NCI-H774 (cell line): ENCODE data around the gene GPSM3.

ENCODE experiments used
- DNase-seq: peaks from one replicate; lab custom pipeline; 2025; lab: John Stamatoyannopoulos, UW

GPSM3 gene

DNA sequence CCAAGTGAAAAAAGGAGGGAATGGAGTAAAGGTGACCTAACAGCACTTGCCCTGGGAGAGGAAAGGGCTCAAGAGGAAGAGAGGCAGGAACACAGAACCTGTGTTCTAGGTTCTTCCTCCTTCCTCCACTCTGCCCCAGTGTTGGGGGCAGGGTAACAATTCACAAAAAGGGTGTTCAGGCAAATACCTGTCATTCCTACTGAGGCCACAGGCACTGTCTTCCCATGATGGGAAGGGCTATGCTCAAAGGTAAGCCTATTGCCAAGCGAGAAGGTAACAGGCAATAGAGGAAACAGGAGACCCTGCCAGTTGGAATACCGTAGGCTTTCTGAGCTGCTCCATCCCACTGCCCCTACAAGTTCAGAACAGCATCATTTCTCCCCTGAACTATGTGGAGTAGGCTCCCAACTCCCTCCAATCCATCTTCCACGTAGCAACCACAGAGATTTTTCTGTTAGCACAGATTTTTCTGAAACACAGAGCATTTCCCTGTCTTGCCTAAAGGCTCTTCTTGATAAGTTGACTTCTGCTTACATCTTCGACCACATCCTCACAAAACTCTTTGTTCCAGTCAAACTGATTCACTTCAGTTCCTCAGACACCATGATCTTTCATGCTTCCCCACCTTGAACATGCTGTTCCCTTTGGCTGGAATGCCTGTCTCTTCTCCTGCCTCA lies 19.3 kb downstream of the GPSM3 start:
- no peak for DNase-seq

DNA sequence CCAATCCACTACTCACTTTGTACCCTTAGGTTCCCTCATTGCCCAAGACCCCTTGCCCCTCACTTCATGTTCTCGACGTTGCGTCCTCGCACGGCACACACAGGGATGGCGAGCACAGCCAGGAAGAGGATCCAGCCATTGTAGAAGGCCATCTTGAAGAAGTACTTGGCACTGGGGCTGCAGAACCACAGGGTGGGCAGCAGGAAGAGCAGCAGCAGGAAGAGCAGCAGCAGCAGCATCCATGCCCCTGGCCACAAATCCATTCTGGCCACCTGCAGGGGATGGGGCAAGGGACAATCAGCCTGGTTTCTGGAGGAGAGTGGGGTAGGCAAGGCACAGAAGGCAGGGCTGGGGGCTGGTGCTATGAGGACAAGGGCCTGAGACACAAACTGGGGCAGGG lies 21.2 kb downstream of the GPSM3 start:
- no peak for DNase-seq

DNA sequence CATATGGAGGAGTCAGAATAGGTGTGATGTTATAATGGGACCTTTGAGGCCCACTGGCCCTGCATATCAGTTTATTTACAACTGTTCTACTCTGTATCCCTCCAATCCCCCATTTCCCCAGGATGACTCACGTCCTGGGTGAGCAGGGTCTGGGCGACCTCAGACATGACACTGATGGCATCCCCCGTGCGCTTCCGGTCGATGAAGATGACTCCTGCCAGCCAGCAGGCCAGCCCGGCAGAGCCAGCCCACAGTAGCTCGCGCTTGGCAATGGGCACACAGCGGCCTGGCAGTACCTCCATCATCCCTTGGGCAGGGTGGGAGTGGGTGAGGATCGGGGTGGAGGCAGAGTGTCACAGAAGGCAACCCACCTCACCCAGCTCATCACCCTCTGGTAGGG lies 22.1 kb downstream of the GPSM3 start:
- no peak for DNase-seq

DNA sequence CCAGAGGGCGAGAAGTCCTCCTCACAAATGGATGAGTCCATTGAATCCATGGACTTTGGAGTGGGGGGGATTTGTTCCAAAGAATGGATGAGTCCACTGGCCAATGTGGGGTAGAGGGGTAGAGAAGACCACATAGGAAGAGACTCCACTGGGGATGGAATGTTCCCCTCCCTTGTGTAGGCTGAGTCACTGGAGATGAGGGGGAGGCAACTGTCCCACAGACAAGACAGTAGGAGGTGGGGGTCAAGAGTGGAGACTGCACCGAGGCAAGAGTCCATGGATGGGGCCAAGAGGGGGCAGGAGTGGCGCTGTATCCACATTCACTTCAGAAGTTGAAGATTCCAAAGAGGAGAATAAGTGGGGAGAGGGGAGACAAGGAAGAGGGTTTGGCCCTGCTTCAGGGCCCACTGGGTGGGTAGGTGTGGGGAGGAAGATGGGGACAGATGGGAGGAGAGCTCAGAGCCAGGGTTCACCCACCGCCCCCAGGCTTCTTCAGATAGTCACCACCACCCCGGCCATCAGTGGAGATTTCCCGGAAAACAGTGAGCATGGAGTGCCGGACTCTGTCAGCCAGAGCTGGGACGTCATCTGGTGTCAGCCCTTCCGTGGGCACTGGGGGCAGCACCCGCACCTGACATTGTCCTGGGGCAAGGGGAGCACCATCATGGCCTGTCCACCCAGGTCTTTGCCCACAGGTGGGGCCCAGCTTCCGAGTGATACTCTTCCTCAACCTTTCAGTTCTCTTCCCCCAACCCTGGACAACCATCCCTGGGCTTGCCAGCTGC lies 23.4 kb downstream of the GPSM3 start:
- no peak for DNase-seq

DNA sequence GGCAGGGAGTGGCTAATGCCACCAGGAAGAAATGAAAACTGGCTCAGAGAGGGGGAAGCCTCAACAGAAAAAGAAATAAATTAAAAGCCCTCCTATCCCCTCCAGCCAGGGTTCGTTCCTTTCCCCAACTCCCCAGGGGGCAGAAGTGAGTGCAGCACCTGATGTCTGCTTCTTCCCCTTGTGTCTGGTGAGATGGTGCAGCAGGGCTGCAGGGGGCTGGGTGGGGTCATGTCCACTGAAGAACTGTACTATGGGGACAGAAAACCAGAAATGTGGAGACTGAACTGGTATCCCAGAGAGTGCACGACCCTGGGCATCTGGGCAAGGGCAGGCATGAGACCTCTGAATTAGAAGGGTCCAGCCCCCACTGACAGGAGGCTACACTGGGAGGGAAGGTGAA lies 24.1 kb downstream of the GPSM3 start:
- DNase-seq, result no peak

DNA sequence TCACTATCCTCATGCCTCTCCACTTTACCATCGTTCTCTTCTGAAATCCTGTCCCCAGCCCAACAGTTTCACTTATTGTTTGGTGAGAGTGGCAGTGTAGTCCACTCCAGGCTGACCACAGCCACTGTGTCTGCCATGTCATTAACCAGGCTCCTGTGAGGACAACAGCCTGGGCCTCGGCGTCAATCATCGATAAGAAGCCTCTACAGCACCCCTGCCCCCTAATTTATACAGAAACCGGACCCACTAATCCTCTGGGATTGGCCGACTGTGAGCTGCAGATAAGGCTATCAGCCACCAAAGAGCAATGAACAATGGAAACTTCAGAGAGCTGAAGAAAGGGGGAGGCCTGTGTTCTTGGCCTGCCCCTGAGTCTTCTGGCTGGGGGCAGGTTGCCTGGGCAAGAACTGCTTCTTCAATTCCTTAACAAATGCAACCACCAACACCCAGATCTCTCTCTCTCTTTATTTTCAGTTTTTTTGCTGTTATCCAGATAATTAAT lies 24.6 kb downstream of the GPSM3 start:
- DNase-seq, result no peak

DNA sequence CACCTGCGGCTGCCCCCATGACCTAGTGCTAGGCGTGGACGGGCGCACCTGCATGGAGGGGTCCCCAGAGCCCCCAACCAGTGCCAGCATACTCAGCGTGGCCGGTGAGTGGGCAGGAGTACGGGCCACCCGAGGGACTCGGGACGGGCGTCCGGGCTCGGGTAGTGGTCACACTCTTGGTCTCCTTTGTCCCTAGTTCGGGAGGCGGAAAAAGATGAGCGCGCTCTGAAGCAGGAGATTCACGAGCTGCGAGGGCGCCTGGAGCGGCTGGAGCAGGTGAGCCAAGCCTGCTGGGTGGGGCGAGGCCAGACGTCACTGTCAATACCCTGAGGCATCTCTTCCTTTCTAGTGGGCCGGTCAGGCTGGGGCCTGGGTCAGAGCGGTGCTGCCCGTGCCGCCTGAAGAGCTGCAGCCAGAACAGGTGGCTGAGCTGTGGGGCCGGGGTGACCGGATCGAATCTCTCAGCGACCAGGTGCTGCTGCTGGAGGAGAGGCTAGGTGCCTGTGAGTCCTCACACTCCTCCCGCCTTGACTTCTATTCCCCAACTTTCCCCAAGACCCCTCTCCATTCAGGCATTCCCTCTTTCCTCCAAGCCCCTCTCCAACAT lies 25.2 kb downstream of the GPSM3 start:
- DNase-seq, result no peak

DNA sequence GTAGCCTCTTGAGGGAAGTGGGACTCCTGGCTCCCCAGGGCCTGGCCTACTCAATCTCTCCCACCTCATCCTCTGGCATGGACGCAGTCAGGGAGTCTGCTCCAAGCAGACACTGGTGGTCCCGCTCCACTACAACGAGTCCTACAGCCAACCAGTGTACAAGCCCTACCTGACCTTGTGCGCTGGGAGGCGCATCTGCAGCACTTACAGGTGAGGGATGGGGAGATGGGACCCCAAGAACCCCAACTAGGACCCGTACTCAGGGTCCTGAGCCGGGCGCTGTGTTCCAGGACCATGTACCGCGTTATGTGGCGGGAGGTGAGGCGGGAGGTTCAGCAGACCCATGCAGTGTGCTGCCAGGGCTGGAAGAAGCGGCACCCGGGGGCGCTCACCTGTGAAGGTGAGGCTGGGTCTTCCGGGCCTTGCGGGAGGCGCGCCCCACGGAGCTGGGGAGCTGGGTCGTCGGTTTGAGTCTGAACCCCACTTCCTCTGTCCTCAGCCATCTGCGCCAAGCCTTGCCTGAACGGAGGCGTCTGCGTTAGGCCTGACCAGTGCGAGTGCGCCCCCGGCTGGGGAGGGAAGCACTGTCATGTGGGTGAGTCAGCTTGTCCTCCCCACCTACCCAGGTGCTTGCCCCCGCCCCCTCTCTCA lies 25.9 kb downstream of the GPSM3 start:
- DNase-seq, result no peak

DNA sequence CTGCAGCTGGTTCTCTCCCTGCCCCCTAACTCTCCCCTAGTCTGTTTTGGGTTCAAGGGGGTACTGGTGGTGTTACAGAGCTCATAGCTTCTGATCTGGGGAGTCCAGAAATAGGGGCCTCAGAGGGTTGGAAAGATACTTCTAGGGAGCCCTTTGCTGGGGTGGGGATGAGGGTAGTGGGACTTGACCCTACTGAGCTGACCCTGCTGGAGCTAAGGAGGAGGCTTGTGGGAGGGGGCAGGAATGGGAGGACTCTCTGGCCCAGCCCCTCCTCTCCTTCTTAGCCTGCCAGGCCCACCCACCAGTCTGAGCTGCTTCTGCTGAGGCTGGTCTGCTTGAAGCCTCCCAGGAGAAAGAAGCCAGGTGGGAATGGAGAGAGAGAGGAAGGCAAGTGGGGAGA lies 28.1 kb downstream of the GPSM3 start, which contains the start of gene EGFL8:
TSS of gene EGFL8 (plus strand) at position 301 of the 400 bp plus-strand sequence. CDS start 1,571 bp downstream, outside the sequence.
- DNase-seq, result no peak

DNA sequence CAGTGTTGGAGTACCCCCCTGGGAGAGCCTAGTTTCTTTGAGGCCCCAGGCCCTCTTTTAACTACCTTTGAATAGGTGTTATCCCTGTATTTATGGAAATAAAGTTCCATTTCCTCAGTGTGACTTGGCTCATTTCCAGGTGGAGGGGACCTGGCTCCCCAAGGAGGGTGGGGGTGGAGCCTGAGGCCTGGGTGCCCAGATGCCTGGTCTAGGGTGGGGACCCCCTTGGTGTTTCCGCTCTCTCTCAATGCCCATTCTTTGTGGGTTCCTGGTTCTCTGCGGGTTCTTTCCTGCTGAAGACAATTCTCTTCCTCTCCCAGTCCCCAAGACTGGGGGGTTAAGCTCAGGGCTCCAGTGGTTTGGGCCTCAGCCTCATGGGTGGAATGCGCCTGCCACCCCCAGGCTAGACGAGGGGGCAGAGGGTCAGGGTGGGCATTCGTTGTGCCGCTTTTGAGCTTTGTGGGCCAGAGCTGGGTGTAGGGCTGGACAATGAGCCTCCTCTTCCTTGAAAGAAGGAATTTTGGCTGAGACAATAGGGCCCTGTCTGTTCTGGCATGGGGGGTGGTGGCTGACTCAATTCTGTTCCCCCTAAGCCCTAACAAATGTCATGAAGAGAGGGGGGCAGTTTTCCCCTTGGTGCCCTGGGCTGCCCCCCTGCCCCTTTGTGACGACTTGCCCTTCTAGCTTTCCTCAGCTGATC lies 28.7 kb downstream of the GPSM3 start:
- DNase-seq, result no peak

DNA sequence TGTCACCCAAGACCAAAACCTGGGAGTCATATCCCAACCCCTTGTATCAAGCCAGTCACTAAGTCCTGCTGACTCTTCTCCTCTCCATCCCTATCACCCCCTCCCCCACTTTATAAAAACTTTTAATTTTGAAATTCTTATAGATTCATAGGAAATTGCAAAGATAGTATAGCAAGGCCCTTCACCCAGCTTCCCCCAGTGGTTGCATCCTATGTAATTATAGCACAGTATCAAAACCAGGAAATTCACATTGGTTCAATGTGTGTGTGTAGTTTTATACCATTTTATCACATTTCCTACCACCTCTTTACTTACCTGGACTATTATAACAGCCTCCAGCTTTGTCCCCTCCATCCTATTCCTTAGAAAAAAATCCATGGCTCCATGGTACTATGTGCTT lies 34.4 kb downstream of the GPSM3 start:
- DNase-seq, result no peak

DNA sequence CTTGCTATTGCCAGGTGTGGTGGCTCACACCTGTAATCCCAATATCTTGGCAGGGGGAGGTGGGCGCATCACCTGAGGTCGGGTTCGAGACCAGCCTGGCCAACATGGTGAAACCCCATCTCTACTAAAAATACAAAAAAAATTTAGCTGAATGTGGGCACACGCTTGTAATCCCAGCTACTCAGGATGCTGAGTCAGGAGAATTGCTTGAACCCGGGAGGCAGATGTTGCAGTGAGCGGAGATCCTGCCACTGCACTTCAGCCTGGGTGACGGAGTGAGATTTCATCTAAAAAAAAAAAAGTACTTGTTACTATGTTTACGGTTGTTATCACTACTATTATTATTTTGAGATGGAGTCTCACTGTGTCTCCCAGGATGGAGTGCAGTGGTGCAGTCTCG lies 35.6 kb downstream of the GPSM3 start:
- DNase-seq, result no peak

DNA sequence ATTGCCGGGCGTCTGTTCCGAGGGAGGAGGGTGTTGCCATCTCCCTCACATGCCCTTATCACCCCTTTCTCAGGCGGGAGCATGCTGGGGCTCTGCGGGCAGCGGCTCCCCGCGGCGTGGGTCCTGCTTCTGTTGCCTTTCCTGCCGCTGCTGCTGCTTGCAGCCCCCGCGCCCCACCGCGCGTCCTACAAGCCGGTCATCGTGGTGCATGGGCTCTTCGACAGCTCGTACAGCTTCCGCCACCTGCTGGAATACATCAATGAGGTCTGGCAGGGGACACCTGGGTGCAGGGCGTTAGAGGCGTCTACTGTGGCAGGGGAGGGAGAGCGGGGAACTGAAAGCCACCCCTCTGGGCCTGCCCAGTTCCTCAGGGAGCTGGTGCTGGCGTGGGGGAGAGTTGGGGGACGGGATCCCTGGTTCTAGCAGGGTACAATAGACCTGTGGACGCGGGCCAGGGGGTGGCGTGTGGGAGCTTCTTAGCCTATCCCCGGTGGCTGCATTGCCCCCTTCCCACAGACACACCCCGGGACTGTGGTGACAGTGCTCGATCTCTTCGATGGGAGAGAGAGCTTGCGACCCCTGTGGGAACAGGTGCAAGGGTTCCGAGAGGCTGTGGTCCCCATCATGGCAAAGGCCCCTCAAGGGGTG lies 37.8 kb downstream of the GPSM3 start:
- peak; percentile 51 for DNase-seq

DNA sequence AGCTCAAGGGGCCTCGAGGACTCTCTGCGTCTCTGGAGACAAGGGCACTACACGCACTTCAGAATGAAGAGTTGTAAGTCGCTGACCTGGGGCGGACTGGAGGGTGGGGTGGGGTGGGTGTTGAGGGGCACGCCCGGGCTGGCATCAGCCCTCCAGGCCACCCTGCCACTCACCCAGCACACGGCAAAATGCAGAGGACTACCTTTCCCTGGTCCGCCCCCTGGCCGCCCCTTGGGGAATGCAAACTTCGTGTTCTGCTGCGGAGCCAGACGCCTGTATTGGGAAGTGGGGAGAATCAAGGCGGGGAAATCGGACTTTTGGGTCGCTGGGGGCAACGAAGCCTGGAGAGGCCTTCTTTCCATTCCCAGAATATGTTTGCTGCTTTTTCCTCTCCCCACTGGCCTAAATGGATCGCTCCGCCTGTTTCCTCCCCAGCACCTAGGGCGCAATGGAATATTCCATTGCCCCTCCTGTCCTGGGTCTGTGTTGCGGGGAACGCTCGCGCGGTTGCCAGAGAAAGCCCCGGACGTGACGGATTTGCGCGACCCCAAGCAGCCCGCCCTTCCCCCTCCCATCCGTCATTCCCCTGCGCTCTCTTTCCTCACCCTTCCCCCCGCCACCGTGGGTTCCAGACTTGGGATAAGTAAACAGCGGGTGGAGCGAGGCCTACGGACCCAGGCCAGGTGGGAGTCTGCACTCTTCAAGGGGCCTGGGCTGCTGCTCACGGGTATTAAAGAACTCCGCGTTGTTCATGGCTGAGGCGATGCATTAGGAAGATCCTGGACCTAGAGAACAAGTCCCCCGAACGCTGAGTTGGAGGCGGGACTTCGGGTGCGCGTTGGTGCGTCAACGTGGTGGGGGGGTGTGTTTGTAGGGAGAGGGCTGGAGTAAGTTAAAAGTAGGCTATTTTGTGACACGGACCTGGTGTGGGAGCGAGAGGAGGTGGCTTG lies 38.6 kb downstream of the GPSM3 start, which contains the start of gene PPT2:
TSS of gene PPT2 (plus strand) at position 578 of the 950 bp plus-strand sequence. CDS start 454 bp downstream, outside the sequence.
- peak; percentile 84 for DNase-seq

DNA sequence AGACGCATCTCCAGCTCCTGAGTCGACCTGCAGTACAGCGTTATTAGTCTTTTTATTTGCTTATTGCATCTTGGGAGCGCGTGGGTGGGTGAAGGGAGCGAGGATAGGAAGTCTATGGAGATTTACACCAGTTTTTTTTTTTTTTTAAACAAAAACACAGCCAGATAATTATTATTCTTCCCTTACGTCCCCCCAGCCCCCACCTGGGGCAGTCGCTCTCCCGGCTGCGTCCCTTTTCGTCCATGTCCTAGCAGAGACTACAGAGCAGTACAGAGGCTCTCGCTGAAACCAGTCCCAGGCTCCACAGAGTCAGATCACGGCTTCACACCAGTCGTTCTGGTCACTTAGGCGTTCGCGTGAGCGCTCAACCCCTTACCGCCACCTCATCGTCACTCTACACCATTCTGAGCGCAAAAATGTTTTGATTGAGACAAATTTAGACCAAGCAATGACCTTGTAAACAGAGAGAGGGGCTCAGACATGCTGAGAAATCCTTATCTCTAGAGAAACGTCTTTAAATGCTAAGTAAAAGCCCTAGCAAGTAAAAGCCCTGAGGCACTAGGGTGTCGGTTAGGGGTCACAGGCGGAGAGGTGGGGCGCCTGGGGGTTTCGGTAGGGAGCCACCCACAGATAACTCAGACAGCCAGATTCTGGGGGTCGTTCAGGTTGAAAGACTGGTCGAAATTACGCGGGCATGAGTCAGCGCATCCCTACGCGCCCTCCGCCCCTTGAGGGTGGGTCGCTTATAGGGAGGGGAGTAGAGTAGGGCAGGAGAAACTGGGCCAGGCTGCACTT lies 39.5 kb downstream of the GPSM3 start:
- DNase-seq, result no peak

DNA sequence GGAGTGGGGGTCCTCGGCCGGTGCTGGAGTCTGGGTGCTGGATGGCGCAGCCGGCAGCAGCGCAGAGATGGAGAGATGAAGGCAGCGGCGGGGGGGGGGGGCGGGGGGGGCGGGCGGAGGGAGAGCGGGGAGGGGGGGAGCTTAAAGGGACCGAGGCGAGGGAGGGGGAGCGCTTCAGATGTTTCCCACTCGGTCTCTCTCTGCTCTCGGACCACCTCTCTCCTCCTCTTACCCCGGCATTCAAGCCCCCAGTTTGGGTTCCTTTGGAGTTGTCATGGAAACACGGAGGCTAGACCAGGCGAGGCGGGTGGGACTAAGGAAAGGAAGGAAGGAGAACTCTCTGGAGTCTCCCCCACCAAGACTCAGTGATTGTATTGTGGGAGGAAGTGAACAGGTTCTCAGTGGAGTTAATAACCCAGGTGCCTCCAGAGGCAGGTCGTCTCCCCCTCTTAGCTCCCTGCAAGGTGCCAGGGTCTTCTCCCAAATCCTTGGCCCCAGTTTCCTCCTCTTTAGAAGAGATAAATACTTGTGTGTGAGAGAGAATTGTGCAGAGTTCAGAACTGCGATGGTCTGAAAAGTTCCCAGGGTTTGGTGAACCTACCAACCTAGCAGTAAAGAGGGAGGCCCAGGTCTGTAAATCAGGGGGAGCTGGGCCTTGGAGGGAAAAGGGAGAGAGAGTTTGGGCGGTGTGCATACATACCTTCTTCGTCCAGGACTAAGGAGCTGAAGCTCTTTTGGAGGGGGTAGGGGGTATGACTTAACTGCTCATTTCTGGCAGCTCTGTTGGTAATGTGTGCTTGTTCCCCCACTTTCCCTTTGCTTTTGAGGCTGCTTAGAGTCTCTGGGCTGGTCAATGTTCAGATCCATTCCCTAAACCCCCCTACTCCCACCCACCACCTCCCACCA lies 40.3 kb downstream of the GPSM3 start, which contains the start of gene PRRT1:
TSS of gene PRRT1 (minus strand) at position 77 of the 906 bp plus-strand sequence. CDS start 112 bp downstream, outside the sequence.
- DNase-seq, result no peak

DNA sequence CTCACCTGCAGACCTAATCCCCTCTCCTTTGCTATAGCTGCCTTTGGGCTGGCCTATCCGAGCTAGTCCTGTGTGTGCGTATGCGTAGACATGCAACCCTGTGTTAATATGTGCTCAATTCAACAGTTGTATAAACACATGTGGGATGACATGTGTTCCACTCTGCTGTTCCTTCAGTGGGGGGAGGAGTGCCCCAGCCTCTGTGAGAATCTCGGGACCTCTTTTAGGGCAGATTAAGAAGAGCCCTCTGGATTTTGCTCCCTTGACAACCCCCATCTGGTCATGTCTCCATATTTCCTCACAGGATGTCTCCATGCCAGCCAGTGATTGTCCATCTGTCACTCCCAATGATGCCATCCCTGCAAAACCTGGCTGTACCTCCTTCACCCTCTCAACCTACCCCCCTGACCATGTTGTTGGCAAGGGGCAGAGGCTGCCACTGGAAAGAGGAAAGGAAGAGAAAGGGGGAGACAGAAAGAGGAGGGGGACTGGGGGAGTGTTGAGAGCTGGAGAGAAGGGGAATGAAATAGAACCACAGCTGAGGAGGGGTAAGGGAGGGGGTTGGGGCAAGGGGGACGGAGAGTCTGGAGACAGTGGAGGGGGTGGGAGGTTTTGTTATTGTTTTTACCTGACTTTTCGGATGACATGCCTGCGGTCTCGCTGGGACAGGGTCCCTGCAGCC lies 41.1 kb downstream of the GPSM3 start:
- no peak for DNase-seq
